GM19043 (cell line): ENCODE results near the gene COL19A1.
"Not testable (repeated sequence)": the region's sequence is repeated elsewhere in the genome, so short reads cannot be mapped to it uniquely, and the experiment has no call there.

Experiments used
- ATAC-seq: cut with Tn5 transposase; IDR thresholded peaks from one replicate; pipeline ENCODE4 v1.9.1; 2021; ENCODE audit warnings: low read depth; ENCODE audit not compliant: unreplicated experiment

The COL19A1 gene

DNA sequence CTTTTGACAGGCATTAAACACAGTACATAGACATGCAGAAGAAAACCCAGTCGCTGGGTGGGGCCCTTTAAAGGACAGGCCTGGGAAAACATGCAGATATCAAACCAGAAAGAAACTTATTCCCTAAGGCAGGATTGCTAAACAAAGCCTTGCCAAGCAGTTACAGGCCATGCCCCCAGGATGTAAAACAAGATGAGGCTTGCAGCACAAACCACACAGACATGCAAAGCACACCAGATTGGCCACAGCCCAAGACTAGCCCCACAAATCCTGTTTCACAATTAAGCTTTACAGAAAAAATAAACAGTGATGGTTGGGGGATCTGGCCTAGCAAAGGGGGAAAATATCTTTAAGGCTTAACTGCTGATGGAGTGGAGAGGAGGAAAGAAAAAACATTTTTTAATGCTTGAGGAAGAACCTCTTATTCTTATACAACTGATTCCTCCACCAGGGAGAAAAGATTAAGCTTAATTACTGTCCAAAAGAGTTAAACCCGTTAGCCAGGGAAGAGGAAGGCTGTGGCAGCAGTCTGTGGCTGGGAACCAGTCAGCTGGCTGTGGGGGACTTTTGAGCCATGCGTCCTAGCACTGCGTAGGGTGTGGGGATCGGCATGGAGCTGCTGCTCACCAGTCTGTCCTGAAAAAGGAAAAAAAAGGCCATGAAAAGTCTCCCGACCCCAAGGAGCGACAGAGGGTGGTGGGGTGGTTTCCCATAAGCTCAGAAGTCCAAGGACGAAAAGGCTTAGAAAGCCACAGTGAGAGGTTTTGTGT is 28.4 kb downstream of the COL19A1 start:
- peak; percentile 66 for ATAC-seq

DNA sequence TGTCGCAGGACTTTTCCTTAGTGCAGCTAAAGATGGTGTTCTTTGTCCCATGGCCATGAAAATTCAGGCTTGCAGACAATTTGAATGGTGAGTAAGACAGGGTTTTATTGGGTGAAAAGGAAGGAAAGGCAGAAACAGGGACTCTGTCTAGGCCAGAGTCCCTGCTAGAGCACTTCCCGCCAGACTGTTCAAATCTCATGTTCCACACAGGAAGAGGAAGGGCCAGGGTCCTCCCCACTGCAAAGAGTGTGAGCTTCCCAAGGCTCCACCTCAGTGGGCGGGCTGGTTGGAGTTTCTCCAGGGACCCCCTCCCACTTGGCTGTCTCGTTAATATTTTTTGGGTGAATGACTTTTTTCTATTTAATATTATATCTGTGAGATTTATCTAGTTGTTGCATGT is 29.0 kb downstream of the COL19A1 start:
- no peak for ATAC-seq

DNA sequence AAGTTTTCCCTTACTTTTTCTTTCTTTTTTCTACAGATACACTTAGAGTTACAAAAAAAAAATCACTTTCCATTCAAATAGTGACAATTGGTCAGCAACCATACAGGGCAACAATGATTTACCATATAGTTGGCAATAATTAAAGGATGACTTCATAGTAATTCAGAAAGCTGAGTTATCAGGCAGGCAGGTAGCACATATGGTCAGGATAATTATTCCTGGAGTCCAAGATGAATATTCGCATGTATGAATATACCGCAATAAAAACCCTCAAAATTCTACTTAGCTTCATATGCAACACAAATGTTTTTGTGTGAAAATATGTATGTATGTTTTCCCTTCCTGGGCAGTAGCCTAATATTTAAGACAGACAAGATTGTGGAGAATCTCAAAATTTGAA is 34.5 kb downstream of the COL19A1 start:
- ATAC-seq, result no peak

DNA sequence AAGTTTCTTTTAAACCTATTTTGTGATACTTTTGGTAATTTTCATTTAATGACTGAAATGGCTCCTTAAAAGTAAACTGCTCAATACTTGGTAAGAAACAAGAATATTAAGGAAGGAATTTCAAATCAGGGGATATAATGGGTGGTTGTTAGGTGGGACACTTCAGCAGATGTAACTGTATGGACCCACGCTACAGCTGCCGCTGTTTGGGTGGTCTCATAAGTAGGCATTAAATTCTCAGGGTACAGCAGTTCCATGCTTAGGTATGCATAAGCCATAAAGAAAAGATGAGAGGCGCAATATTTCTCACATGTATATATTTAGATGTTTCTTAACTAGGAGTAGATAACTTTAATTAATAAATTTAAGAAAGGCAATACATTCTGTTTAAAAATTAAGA is 35.0 kb downstream of the COL19A1 start:
- ATAC-seq, result no peak

DNA sequence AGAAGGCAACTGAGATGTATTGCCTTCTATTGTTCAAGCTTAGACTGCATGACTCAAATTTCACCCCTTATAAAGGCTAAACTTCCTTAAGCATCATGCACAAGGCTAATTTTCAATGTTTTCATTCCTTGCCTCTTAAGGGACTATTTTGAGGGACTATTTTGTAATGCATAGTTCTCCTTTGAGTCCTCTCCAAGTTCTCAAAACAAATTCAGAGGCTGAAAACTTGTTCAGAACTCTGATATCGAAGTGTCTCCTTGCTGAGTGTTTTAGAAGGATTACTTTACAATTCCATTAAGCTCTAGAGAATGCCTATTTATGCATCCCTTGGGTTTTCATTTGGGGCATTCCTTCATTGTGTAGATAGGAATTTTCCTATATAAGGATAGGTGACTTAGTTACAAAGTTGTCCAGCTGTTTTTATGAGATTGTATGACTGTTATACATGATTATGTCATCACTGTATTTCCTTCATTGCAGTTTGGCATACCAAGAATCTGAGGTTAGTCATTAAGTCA is 41.7 kb downstream of the COL19A1 start:
- ATAC-seq, result no peak

DNA sequence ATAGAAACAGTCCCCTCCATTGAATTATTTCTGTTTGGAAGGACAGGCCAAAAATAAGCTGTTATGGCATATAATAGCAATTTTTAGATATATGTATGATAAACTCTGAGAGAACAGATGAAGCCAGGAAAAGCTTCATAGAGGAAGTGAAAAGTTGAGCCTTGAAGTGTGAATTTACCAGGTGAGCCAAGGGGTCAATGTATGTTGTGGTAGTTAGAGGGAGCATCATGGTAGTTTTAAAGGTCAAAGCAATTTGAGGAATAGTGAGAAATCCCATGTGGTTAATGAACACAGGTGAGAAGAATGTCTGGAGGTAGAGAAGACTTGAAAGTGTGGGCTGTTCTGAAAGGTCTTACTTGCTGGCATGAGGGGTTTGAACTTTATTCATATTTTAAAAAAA is 47.0 kb downstream of the COL19A1 start:
- no peak for ATAC-seq

DNA sequence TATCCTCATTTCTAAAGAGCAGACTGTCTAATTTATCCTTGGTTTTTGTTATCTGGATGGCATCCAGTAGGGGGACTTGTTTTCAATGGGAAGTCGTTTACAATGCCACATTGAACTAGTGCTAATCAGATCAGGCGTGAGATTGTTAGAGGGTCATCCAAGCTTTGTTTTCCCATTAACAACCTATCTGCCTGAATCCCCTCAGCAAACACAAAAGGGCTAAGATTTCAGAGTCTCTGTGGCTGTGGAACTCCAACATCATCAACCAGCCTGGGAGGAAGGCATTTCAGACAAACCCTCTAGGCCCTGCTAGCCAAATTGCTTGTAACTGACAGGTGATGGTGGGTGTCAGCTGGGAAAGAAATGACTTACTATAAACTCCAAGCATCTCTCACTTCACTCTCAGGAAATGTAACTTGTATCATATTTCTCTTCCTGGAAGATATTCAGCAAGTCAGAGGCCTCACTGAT is 47.7 kb downstream of the COL19A1 start:
- ATAC-seq, result no peak

DNA sequence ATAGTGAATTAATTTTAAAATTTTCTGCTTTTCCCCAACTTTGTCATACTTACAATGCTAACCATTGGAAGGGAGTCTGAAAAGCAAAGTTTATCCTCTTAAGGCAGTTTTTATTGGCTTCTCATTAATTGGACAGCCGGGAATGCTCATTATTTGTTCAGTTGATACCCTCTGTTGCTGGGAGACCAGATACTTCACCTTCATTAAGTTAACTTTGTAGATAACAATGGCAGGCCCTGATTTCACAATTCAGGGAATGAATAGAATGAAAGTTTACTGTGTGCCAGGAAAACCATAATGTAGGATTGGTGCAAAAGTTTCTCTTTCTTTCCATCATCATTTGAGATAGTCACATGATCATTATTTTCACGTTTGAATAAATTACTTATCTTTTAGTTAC is 49.0 kb downstream of the COL19A1 start:
- ATAC-seq, result no peak

DNA sequence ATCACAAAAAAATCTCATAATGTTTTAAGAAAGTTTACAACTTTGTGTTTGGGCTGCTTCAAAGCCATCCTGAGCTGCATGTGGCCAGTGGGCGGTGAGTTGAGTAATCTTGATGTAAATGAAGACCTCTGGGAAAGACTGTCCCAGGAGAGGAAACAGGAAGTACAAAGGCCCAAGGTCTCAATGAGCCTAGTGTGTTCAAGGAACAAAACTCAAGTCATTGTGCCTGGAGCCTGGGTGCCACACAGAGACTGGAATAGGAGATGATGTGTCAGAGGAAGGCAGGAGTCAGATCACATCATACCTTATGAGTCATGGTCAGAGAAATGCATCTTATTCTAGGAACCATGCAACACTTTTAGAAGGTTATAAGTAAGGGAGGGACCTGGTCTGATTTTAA is 51.5 kb downstream of the COL19A1 start:
- peak; percentile 55 for ATAC-seq

DNA sequence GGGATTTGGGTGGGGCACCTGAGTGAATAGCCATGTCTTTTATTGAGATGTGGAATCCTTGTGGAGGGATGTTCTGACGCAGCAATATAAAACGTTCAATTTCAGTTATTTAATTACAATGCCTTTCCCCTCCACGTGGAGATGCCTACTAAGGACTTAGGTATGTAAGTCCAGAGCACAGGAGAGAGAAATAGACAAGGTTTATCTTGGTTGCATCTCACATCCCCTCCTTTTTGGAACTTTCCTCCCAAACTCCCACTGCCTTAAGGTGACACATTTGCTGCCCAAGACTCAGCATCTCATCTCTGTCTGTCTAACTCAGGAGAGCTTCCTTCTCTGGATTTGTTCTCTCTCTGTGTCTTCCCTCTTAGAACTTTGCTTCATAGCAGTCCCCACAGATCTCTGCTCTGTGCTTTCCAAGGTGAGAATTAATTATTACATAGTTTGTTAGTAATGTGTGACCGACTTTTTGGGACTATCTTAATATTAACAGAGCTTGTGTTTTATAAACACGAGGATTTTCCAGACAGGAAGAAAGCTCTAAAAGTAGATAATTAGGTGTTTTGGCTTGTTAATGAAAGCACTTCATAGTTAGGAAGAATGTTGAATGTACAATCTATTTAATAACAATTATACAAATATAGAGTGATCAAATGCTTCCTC is 52.6 kb downstream of the COL19A1 start:
- no peak for ATAC-seq

DNA sequence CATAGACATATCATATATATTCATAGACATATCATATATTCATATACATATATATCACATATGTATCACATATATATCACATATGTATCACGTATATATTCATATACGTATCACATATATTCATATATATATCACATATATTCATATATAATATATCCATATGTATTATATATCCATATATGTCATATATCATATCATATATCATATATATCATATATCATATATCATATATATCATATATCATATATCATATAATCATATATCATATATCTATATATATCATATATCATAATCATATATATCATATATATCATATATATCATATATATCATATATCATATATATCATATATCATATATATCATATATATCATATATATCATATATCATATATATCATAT is 54.7 kb downstream of the COL19A1 start:
- ATAC-seq, result not testable (repeated sequence)

DNA sequence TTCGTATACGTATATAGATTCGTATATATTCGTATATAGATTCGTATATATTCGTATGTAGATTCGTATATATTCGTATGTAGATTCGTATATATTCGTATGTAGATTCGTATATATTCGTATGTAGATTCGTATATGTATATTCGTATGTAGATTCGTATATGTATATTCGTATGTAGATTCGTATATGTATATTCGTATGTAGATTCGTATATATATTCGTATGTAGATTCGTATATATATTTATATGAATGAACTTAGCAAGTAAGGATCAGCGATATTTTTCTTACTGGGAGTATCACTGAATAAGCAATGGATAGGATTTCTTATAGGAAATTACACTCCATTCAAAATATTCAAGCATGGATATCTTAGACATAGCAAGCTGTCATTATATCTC is 55.3 kb downstream of the COL19A1 start:
- not testable (repeated sequence) for ATAC-seq

DNA sequence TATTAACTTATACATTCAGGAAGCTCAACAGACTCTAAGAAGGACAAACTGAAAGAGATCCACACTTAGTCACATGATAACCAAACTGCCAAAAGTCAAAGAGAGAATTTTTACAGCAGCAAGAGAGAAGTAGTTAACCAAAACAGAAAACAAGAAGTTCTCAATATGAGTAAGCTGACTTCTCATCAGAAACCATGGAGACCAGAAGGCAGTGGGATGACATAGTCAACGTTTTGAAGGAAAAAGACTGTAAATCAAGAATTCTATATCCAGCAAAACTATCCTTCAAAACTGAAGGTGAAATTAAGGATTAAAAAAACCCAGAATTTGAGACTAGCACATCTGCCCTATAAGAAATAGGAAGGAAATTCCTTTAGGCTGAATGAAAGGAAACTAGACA is 60.4 kb downstream of the COL19A1 start:
- ATAC-seq, result no peak

DNA sequence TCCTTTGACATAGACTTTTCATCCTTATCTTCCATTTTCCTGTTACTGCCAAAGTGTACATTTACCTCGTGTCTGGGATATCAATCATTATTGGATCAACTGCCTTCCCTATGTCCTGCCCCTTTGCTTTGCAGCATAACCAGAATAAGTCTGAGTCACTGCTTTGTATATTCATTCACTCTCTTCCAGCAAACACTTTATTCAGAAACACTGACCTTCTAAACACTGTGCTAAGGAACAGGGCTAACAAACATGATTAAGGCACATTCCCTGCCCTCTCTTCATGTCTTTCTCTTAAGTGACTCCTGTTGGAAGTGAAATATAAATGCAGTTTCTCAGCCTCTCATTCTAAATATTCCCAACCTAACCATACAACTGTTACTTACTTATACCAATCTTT is 66.9 kb downstream of the COL19A1 start:
- ATAC-seq, result no peak

DNA sequence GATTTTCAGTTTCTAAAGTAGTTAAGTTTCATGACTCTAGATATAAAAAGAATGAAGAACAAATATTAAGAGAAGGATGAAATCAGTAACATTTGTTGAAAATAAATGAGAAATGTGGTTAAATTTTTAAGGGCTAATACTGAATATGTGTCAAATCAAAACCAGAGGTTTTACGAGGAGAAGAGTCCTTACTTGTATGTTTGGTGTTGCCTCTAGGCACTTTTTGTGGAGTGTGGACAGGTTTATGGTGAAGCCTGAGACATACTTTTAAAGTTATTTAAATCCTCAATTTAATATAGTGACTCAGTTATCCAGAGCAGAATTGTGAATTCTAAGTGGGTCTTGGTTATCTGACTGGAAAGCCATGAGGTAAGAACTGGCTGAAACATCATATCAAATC is 68.7 kb downstream of the COL19A1 start:
- ATAC-seq, result no peak

DNA sequence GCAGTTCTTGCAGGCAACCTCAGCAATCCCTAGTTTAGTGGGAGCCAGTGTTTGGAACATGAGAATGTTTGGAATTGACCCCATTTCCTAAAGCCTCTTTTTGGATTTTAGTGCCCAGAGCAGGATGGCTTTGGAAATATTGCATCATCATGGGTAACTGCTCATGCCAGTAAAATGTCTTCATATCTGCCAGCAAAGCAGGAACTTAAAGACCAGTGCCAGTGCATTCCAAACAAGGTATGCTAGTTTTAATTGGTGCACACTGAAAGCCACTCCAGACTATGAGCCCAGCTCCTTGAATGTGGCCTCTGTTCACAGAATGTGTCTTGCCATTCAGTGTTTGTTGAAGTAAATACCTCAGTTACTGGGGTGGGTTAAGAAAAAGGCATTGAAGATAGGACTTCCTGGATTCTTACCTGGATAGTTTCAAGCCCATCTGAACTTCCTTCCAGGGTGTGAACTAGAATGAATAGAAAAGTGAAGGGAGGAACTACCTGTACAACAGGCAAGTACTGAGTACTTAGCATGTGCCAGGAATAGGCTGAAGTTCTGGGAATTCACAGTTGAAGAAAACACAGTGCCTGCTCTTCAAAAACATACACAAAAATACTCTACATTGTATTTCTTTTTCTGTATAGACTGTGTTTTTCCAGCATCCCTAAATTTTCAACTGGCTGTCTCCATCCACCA is 70.5 kb downstream of the COL19A1 start:
- ATAC-seq, result no peak

DNA sequence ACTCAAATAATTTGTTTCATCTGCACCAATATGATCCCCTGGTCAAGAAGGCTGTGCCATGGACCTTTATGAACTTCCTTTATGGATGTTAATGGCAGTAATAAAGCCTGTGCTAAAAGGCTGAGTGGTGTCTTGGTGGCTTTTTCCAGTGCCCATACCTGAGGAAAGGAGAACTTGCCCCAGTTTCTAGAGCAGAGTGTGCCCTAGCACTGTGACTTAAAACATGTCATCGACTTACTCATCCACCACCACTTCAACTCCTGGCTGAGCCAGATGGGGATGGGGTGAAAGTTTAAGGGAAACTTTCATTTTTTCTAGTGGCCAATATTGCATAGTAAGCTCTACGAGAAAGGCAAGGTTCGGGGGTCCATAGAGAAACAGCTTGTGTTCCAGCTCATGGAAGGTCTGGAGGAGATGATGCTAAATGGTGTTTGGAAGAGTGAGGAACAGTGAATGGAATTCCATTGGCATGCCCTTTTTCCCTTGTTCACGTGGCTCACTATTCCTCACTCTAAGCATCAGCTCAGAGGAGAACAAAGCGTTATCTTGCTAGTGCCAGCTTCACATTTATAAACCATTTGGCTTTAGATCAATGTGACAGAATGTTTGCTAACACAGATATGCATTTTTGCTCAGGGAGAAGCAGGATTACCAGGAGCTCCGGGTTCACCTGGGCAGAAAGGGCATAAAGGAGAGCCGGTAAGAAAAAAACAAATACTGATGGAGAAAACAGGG is 71.2 kb downstream of the COL19A1 start:
- ATAC-seq, result no peak

DNA sequence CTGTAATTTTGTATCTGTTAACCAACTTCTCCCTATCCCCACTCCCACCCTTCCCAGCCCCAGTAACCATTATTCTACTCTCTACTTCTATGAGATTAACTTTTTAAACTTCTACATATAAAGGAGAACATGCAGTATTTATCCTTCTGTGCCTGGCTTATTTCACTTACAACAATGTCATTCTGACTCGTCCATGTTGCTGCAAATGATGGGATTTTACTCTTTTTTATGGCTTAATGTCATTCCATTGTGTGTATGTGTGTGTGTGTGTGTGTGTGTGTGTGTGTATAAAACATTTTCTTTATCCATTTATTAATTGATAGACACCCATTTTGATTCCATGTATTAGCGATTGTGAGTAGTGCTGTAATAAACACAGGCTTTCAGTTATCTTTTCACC is 76.1 kb downstream of the COL19A1 start:
- no peak for ATAC-seq

DNA sequence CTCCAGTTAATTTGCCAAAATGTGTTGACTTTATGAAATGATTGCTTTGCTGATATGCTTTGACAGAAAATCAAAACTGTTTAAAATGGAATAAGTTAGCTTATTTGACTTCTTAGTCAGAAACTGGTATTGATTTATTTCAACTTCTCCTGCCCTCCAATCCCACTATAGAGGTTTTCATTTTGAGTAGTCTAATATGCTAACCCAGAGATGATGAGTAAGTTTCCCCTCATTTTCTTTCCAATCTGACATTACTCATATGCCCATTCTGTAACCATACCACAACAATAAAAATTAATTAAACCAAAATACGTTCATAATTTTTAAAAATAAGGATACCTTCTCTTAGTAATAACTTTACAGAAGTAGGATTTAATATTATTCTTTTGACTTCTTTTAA is 78.8 kb downstream of the COL19A1 start:
- ATAC-seq, result no peak

DNA sequence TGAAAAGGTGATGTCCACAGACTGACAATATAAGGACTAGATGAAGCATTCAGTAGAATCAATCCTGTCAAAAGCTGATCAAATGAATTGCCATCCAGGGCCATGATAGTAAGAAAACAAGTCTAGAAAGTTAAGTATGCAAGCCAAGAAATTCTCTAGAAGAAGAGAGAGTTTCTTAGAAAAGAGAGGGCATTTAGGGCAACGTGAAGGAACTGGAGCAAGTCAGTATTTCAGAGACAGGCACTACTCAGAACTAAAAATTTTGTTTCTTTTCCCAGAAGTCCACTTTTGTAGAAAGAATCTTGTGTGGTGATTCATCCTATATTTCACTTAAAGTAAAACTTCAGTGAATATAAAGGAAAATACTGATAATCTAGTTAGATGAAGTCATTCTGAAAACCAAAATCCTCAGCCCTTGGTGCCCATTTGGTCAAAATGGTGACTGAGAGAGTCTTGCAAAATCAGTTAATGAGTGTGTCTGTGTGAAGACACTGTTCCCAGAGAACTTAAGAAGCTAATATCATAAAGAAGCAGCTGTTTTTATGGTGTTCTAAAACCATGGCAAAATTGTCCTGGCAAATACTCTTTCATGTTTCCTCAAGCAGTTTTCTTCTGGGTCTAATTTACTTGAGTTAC is 82.2 kb downstream of the COL19A1 start:
- no peak for ATAC-seq
